Psoas muscle (tissue), 8 donors: ENCODE measurements around the gene SFN. TPM values are rescaled to one million over a fixed set of nuclear protein-coding genes. Genes with fewer than 3 reads are reported as not detected.

ENCODE experiments used
- ATAC-seq, 4 donors: fragments of 200-7000 bp; cut with Tn5 transposase; one replicate each; pipeline ENCODE4 v1.9.1; 2020; ENCODE audit warnings: moderate library complexity in 3 of 4, mild to moderate bottlenecking in 2 of 4
- DNase-seq, 2 donors: peaks; one replicate each; pipeline ENCODE4 v3.0.0-alpha.2; 2020
- H3K27ac ChIP-seq: fragments of 200-600 bp; one replicate; pipeline ENCODE4 v1.8.0; 2022
- H3K27me3 ChIP-seq, 3 donors: fragments of 200-600 bp in 1 of 3; one replicate each; pipeline versions ENCODE4 v1.6.1 to v1.8.0; 2013 to 2022; ENCODE audit warnings: low read length in 2 of 3, mild to moderate bottlenecking in 2 of 3, moderate library complexity in 1 of 3; ENCODE audit not compliant: insufficient read depth in 3 of 3
- H3K36me3 ChIP-seq, 2 donors: fragments of 200-600 bp in 1 of 2; one replicate each; pipeline versions ENCODE4 v1.6.1 to v1.8.0; 2013 to 2022; ENCODE audit warnings: low read depth in 1 of 2, mild to moderate bottlenecking in 1 of 2, moderate library complexity in 1 of 2; ENCODE audit not compliant: insufficient read depth in 1 of 2
- H3K4me1 ChIP-seq: fragments of 200-600 bp; one replicate; pipeline ENCODE4 v1.8.0; 2022
- H3K4me3 ChIP-seq: fragments of 200-600 bp; one replicate; pipeline ENCODE4 v1.8.0; 2022; ENCODE audit warnings: mild to moderate bottlenecking
- H3K9me3 ChIP-seq: fragments of 200-600 bp; one replicate; pipeline ENCODE4 v1.8.0; 2022
- WGBS, 3 donors: extraction: QIAGEN DNeasy Blood & Tissue Kit; methylation state at CpG; one replicate each; pipeline versions ENCODE4 v1.1.6 to v1.1.7; 2013; 5-methylcytosine and 5-hydroxymethylcytosine counted together
- intact Hi-C, 2 donors: fragments of 100-400 bp; cut with DNase I; formaldehyde crosslinking; loops; one replicate each; pipeline versions ENCODE4 v1.11.0 to v1.14.2; 2022
- polyA plus RNA-seq, 3 donors: library from polyadenylated mRNA; stranded (reverse); fragments of 200-250 nt; gene quantifications; one replicate each; pipeline ENCODE4 v1.2.3, GENCODE V29; 2013
- total RNA-seq, 4 donors: library from RNA; stranded (reverse); fragmentation: NEBNext Ultra II Directional in 2 of 4; extraction: Animal tissue kit (Norgen Biotek cat#: 25700) in 2 of 4; gene quantifications; one replicate each; pipeline versions ENCODE4 v1.2.1 to v1.2.4, GENCODE V29; 2021 to 2023
- TF ChIP-seq, protein P1 (sequence below): fragments of 200-600 bp; IDR thresholded peaks from one replicate; pipeline ENCODE4 v1.8.0; 2022; ENCODE audit warnings: antibody characterized with exemption
- donor health status: healthy with polysubstance abuse.
- donor health status: DM: no; HTN: no; CAD: no; lungs with moderate emphysema.
- donor health status: Bipolar disorder and iron deficiency.
- donor health status: healthy.
- donor health status: DM: yes; HTN: yes; CAD: no.
- donor health status: DM: no; HTN: no; CAD: no.
- donor health status: DM: no; HTN: no; CAD: no.
- donor health status: DM: yes; HTN: yes; CAD: no.

Gene SFN
- total and polyA plus RNA-seq, 7 donors, result 0.05 to 26.7 (median 0.35) TPM

DNA sequence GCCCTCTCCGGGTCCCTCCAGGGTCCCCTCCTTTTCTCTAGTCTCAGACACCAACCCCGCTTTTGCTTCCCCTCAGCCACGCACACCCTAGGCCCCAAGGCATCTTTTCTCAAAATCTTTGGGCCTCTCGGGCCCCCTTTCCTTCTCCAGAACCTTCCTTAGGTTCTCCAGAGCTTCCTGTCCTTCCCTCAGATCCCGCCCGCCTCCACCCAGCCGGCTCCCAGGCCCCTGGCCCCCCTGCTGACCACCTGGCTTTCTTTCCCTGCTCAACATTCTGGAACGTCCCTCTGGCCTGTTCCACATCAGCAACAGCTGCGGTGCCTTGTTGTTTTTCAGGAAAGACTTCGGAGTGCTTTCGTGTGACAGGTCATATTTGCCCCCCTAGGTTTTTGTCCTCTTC lies 35.3 kb upstream of the SFN start:
- Histone ChIP-seq H3K4me3 (peak overlapping the region; percentile 80), H3K27me3 (no peaks in the 10 kb centered on the region), H3K27ac (no peak overlapping the region), H3K4me1 (peaks cover 18% of the 10 kb centered on the region), H3K36me3 (peaks cover 0 to 17% of the 10 kb centered on the region in 2 donors), H3K9me3 (no peaks in the 10 kb centered on the region)
- intact Hi-C loops, result no loop called here
- TF ChIP-seq, protein P1, sequence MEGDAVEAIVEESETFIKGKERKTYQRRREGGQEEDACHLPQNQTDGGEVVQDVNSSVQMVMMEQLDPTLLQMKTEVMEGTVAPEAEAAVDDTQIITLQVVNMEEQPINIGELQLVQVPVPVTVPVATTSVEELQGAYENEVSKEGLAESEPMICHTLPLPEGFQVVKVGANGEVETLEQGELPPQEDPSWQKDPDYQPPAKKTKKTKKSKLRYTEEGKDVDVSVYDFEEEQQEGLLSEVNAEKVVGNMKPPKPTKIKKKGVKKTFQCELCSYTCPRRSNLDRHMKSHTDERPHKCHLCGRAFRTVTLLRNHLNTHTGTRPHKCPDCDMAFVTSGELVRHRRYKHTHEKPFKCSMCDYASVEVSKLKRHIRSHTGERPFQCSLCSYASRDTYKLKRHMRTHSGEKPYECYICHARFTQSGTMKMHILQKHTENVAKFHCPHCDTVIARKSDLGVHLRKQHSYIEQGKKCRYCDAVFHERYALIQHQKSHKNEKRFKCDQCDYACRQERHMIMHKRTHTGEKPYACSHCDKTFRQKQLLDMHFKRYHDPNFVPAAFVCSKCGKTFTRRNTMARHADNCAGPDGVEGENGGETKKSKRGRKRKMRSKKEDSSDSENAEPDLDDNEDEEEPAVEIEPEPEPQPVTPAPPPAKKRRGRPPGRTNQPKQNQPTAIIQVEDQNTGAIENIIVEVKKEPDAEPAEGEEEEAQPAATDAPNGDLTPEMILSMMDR, result no peak
- ATAC-seq (no peak), DNase-seq (no peak)
- 13 to 28% (median 14%) methylated on average over 11 of the region's 11 CpGs for WGBS, 3 donors

DNA sequence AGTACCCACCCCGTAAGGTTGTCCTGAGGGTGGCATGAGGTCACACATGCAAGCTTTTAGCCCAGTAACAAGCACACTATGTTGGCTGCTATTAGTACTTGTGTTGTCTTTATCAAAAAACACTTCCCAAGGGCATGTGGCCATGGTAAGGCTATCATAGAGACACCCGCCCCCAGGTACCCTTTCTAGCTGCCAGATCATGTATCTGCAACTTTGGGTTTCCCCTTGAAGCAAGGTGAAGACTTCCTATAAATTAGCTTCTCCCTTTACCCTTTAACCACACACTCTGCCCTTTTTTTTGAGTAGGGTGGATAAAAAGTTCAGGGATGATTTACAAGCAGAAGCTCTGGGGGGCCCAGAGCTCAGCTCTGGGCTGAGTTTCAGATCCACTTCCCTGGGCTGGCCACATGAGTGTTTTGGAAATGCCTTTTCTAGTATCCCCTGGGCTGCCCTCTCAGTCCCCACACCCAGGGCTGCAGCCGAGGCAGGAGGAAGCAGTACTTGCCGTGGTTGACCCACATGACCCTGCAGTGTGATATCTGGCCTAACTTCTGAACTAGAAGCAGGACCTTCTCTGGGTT lies 34.4 kb upstream of the SFN start:
- DNase-seq (no peak), ATAC-seq (no peak)
- TF ChIP-seq, protein P1, result no peak
- WGBS, 3 donors, result 50 to 69% (median 60%) methylated on average over 4 of the region's 4 CpGs
- H3K9me3 ChIP-seq, result no peaks in the 10 kb centered on the region
- H3K4me3 ChIP-seq, result peak overlapping the region; percentile 80
- H3K4me1 ChIP-seq, result peaks cover 18% of the 10 kb centered on the region
- no peak overlapping the region for H3K27ac ChIP-seq
- peaks cover 0 to 25% of the 10 kb centered on the region in 2 donors for H3K36me3 ChIP-seq
- intact Hi-C loops, result no loop called here
- no peaks in the 10 kb centered on the region for H3K27me3 ChIP-seq

DNA sequence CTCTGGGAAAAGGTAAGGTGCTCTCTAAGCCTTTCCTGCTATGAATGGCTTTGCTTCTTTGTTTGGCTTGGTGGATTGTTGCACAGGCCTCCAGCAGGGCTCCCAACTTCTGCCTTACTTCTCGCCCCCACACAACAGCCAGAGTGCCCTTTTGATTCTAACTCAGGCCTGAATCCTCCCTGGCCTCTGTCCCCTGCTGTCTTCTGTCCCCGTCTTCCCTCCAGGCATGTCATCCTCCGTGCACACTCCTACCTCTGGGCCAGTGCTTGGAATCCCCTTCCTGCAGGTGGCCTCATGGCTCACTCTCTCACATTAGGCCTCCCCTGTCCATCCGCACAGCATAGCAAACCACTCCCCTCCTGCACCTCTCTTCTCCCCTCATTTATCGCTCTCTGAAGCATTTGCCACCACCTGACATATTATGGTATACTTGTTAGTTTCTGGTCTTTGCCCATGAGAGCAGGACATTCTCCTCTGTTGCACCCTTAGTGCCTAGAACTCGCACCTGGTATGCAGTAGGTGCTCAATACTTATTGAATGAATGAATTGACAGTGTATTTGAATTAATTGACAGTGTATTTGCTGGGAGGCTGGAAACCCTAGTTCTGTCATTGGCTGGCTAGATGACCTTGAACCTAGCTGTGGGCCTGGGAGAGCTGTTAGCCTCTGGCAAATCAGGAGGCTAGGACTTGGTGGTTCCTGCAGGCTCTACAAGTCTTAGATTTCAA lies 33.6 kb upstream of the SFN start:
- Histone ChIP-seq H3K27me3 (no peaks in the 10 kb centered on the region), H3K27ac (no peak overlapping the region), H3K36me3 (peaks cover 0 to 33% of the 10 kb centered on the region in 2 donors), H3K4me3 (peak overlapping the region; percentile 80), H3K9me3 (no peaks in the 10 kb centered on the region), H3K4me1 (peaks cover 18% of the 10 kb centered on the region)
- TF ChIP-seq, protein P1, result no peak
- 79 to 86% (median 82%) methylated on average over 6 of the region's 6 CpGs for WGBS, 3 donors
- no peak for DNase-seq
- intact Hi-C loops, result no loop called here
- no peak for ATAC-seq

DNA sequence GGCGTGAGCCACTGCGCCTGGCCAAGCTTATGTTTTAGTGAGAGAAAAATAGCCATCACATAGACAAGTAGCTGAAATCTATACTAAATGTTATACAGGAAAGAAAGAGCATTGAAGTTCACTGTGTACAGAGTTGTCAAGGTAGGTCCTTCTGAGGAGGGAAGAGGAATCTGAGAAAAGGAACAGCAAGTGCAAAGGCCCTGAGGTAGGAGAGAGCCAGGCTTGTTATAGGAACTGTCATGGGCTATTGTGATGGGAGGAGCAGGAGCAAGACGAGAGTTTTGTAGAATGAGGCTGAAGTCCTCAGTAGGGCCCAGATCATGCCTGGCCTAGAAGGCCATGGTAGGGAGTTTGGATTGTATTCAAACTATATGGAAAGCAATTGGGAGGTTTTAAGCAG lies 31.9 kb upstream of the SFN start:
- Histone ChIP-seq H3K36me3 (peaks cover 0 to 51% of the 10 kb centered on the region in 2 donors), H3K4me1 (peaks cover 18% of the 10 kb centered on the region), H3K27me3 (no peaks in the 10 kb centered on the region), H3K27ac (no peak overlapping the region), H3K4me3 (no peak overlapping the region), H3K9me3 (no peaks in the 10 kb centered on the region)
- TF ChIP-seq, protein P1, result no peak
- intact Hi-C loops, result no loop called here
- WGBS, 3 donors, result 94 to 97% (median 96%) methylated on average over 3 of the region's 3 CpGs
- ATAC-seq, result no peak
- DNase-seq, result no peak
